GM12864 (cell line): ENCODE data around the gene GPR146.

Source experiments
- DNase-seq: peaks from one replicate; pipeline ENCODE4 v3.0.0-alpha.2; 2011; ENCODE audit warnings: low read depth
- H3K4me3 ChIP-seq: 2 replicates; pipeline ENCODE4 v1.5.1; 2011; ENCODE audit warnings: mild to moderate bottlenecking, low read depth, low read length, control low read depth
- CTCF ChIP-seq: IDR thresholded peaks from 2 replicates; pipeline ENCODE4 v1.5.1; 2011; ENCODE audit warnings: low read depth, mild to moderate bottlenecking, moderate library complexity, low read length, control low read depth, inconsistent platforms; ENCODE audit errors: missing control alignments

Gene GPR146

GRCh38 chr7:1007901-1008300 is 36.4 kb upstream of the GPR146 start:
- DNase-seq = no peak
- H3K4me3 ChIP-seq = no peak overlapping the region
- no peak for TF ChIP-seq CTCF

GRCh38 chr7:1008733-1009363 is 35.5 kb upstream of the GPR146 start:
- no peak overlapping the region for H3K4me3 ChIP-seq
- no peak for DNase-seq
- TF ChIP-seq CTCF = no peak

- no peak overlapping the region for H3K4me3 ChIP-seq
- no peak for DNase-seq
- TF ChIP-seq CTCF = no peak
These were observed 34.6 kb upstream of the GPR146 start for GRCh38 chr7:1009747-1010146.

- no peak for TF ChIP-seq CTCF
- H3K4me3 ChIP-seq = no peak overlapping the region
- DNase-seq = no peak
These were observed 34.1 kb upstream of the GPR146 start for GRCh38 chr7:1010226-1010625.

- no peak for DNase-seq
- no peak for TF ChIP-seq CTCF
- H3K4me3 ChIP-seq = no peak overlapping the region
These were observed 32.9 kb upstream of the GPR146 start for GRCh38 chr7:1011297-1012003.

GRCh38 chr7:1012004-1012715 is 32.2 kb upstream of the GPR146 start:
- H3K4me3 ChIP-seq = no peak overlapping the region
- no peak for TF ChIP-seq CTCF
- DNase-seq = no peak

- TF ChIP-seq CTCF = no peak
- no peak overlapping the region for H3K4me3 ChIP-seq
These were observed 31.6 kb upstream of the GPR146 start for GRCh38 chr7:1012716-1013095.

More at GRCh38 chr7:1012716-1013095, 31.6 kb upstream of the GPR146 start:
- no peak for DNase-seq
